RWPE1 (cell line): ENCODE measurements around the gene IBA57.
A peak's percentile ranks its signal among the peaks of the same experiment; 100 is the strongest.

ENCODE experiments used
- CTCF ChIA-PET: fragments of 350-600 bp; sonication (Branson Sonifier 250); formaldehyde crosslinking; extraction: SDS; loops from one replicate; lab custom pipeline; 2021; lab: Yijun Ruan, JAX
- POLR2A ChIA-PET: fragments of 400-600 bp; formaldehyde crosslinking; extraction: SDS; loops from one replicate; lab custom pipeline; 2020; ENCODE audit warnings: antibody characterized with exemption; ENCODE audit not compliant: low non-redundant PET; lab: Yijun Ruan, JAX
- DNase-seq: peaks from one replicate; pipeline ENCODE4 v3.0.0; 2012; ENCODE audit warnings: low spot score
- H3K27ac ChIP-seq: fragments of 450-650 bp; 2 replicates; pipeline ENCODE4 v1.5.1; 2017
- TF ChIP-seq, protein P1 (sequence below): fragments of 450-650 bp; conservative IDR thresholded peaks from 2 replicates; pipeline ENCODE4 v1.5.1; 2017; ENCODE audit warnings: low read depth, mild to moderate bottlenecking

The IBA57 gene

DNA sequence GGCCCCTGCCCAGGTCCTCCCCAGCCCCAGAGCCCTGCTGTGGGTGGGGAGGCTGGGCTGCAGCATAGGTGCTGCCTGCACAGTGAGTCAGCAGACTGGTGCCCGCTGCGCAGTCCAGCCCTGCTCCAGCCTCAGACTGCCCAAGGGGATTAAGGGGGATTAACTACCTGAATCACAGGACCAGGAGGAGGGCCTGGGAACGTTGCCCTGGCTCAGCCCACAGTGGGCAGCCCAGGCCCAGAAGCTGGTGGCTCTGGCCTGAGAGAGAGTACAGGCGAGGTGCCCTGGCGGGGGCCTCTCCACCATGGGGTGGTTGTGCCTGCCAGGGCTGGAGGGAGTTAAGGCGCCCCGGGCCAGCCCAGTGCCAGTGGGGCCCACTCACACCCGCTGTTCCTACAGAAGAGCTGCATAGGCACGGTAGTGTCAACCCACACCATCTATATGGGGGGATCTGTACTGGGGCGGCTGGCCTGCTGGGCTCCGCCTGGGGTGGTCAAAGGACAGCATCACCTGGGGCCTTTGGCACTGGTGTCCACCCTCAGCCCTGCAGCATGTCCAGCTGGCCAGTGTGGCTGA lies 44.6 kb downstream of the IBA57 start:
- H3K27ac ChIP-seq: peak overlapping the region; percentile 88
- CTCF ChIA-PET: interaction anchor here (0.7 to 1.5 kb wide), 4 partner anchors 44 to 206 kb away, joined by 3 to 11 read pairs (median 4); partner anchors contain the start of gene IBA57
- peak; percentile 70 for DNase-seq
- TF ChIP-seq, protein P1, sequence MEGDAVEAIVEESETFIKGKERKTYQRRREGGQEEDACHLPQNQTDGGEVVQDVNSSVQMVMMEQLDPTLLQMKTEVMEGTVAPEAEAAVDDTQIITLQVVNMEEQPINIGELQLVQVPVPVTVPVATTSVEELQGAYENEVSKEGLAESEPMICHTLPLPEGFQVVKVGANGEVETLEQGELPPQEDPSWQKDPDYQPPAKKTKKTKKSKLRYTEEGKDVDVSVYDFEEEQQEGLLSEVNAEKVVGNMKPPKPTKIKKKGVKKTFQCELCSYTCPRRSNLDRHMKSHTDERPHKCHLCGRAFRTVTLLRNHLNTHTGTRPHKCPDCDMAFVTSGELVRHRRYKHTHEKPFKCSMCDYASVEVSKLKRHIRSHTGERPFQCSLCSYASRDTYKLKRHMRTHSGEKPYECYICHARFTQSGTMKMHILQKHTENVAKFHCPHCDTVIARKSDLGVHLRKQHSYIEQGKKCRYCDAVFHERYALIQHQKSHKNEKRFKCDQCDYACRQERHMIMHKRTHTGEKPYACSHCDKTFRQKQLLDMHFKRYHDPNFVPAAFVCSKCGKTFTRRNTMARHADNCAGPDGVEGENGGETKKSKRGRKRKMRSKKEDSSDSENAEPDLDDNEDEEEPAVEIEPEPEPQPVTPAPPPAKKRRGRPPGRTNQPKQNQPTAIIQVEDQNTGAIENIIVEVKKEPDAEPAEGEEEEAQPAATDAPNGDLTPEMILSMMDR: no peak
- POLR2A ChIA-PET: interaction anchor here (0.6 kb wide), 1 partner anchor 40 kb away, joined by 3 read pairs; no protein-coding TSS in a partner anchor

DNA sequence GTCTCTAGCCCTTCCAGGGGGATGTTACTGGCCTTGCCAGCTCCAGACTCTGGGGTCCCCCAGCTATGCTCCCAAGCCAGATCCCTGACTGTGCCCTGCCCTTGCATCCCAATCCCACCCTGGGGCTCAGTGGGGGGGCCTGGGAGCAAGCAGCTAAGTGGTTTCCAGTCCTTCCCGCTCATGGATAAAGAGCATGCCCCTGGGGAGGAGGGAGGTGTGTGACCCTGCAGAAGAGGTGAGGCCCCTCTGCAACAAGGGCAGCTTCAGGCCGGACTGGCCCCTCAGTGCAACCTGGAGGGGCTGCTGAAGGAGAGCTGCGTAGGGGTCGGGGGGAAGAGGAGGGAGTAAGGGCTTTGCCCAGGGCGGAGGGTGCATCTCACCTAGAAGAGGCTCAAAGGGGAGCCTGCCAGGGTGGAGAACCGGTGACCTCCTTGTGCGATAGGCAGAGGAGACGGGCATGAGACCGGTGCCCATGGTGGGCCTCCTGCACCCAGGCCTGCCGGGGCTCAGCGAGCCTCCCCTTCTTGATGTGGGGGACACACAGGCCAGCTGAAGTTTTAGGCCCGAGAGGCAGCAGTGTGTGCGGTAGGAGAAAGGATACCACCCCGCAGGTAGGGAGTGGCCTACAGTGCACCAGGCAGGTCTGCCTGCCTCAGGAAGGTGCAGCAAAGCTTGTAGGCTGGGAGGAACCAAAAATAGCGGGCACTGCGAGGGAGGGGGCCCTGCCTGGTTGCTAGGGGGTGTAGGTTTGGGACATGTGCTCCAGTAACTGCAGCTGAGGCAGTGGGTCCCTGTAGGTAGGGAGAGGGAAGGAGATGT lies 45.3 kb downstream of the IBA57 start:
- peak overlapping the region; percentile 88 for H3K27ac ChIP-seq
- TF ChIP-seq, protein P1: no peak
- no peak for DNase-seq
- POLR2A ChIA-PET: interaction anchor here (0.6 kb wide), 1 partner anchor 41 kb away, joined by 3 read pairs; no protein-coding TSS in a partner anchor
- CTCF ChIA-PET: interaction anchor here (0.7 to 1.5 kb wide), 4 partner anchors 45 to 206 kb away, joined by 3 to 11 read pairs (median 4); partner anchors contain the start of gene IBA57

DNA sequence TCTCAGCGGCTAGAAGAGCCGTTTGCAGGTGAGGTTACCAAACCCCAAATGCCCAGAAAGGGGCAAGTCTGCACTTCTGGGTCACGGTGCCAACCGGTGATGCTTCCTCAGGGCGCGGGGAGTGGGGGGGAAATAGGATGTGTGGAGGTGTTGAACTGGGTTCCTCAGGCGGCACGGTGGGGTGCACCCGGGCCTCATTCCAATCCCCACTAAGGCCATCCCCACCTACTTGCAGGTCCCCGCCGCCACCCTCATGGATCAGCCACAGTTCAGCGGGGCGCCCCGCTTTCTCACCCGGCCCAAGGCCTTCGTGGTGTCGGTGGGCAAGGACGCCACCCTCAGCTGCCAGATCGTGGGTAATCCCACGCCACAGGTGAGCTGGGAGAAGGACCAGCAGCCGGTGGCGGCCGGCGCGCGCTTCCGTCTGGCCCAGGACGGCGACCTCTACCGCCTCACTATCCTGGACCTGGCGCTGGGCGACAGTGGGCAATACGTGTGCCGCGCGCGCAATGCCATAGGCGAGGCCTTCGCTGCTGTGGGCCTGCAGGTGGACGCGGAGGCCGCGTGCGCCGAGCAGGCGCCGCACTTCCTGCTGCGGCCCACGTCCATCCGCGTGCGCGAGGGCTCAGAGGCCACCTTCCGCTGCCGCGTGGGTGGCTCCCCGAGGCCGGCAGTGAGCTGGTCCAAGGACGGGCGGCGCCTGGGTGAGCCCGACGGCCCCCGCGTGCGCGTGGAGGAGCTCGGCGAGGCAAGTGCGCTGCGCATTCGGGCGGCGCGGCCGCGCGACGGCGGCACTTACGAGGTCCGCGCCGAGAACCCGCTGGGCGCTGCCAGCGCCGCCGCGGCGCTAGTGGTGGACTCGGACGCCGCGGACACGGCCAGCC lies 46.2 kb downstream of the IBA57 start:
- CTCF ChIA-PET: no interaction called here
- DNase-seq: no peak
- H3K27ac ChIP-seq: peak overlapping the region; percentile 88
- TF ChIP-seq, protein P1: no peak
- POLR2A ChIA-PET: no interaction called here

DNA sequence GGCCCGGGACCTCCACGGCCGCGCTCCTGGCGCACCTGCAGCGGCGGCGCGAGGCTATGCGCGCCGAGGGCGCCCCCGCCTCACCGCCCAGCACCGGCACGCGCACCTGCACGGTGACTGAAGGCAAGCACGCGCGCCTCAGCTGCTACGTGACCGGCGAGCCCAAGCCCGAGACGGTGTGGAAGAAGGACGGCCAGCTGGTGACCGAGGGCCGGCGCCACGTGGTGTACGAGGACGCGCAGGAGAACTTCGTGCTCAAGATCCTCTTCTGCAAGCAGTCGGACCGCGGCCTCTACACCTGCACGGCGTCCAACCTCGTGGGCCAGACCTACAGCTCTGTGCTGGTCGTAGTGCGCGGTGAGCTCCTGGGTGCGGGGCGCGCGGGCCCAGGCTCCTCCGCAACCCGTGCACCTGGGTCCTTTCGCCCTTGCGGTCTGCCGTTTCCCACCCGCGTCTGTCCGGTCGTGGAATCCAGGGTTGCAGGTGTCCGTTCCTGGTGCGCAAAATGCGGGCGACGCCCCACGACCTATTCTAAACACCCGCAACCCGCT lies 46.9 kb downstream of the IBA57 start:
- H3K27ac ChIP-seq: peak overlapping the region; percentile 88
- POLR2A ChIA-PET: no interaction called here
- TF ChIP-seq, protein P1: no peak
- CTCF ChIA-PET: no interaction called here
- no peak for DNase-seq

DNA sequence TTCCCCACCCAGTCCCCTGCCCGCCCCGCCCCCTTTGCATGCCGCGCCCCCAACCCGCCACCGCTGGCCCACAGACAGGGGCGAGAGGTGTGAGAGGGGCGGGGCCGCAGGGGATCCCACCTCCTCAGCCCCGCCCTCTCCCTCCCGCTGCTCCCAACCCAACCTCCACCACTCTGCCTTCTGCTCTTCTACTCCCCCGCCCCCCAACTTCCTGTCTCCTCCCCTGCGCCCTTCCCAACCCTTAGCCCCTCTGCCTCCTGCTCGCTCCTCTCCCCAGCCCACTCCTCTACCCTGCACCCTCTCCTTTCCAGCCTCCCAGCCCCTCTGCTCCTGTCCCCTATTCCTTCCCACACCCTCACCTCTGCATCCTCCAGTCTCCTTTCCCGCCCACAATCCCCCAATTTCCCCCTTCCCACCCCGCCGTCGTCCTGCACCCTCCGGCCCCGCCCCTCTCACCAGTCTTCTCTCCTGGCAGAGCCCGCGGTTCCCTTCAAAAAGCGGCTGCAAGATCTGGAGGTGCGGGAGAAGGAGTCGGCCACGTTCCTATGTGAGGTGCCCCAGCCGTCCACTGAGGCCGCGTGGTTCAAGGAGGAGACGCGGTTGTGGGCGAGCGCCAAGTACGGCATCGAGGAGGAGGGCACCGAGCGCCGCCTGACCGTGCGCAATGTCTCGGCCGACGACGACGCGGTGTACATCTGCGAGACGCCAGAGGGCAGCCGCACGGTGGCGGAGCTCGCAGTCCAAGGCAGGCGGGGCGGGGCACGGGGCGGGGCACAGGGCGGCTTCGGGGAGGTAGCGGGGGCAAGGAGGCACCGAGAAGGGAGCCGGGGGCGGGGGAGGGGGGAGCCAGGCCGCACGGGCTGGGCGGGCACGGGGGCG lies 47.6 kb downstream of the IBA57 start:
- TF ChIP-seq, protein P1: peak; percentile 84
- CTCF ChIA-PET: interaction anchor here (0.5 to 2.3 kb wide), 4 partner anchors 10 to 466 kb away, joined by 3 to 9 read pairs (median 4); no protein-coding TSS in a partner anchor
- H3K27ac ChIP-seq: peak overlapping the region; percentile 88
- peak; percentile 86 for DNase-seq
- POLR2A ChIA-PET: interaction anchor here (0.7 kb wide), 1 partner anchor 200 kb away, joined by 4 read pairs; no protein-coding TSS in a partner anchor
